Stimulated activated effector memory CD8-positive, alpha-beta T cell treated with anti-CD3 and anti-CD28 coated beads, Interleukin-12 subunit alpha, Interleukin-12 subunit beta, amount 100 ng/mL, for 72 hours (primary cell): ENCODE data around the gene CARS2.
A peak's percentile ranks its signal among the peaks of the same experiment; 100 is the strongest.
"Not testable (repeated sequence)": the region's sequence is repeated elsewhere in the genome, so short reads cannot be mapped to it uniquely, and the experiment has no call there.

ENCODE experiments used
- ATAC-seq: fragments of 150-1000 bp; cut with Tn5 transposase; 2 replicates; pipeline ENCODE4 v1.10.0; 2021
- DNase-seq, 2 donors: peaks; one replicate each; pipeline ENCODE4 v3.0.0; 2021 to 2022; ENCODE audit warnings: low spot score in 2 of 2
- H3K27ac Mint-ChIP-seq: one replicate; pipeline ENCODE4 v1.8.0; 2022; ENCODE audit warnings: mild to moderate bottlenecking, mixed read lengths
- H3K36me3 Mint-ChIP-seq: one replicate; pipeline ENCODE4 v1.8.0; 2022; ENCODE audit warnings: mild to moderate bottlenecking, mixed read lengths
- H3K4me1 Mint-ChIP-seq: one replicate; pipeline ENCODE4 v1.8.0; 2022; ENCODE audit warnings: mixed read lengths
- H3K4me3 Mint-ChIP-seq: one replicate; pipeline ENCODE4 v1.8.0; 2022; ENCODE audit warnings: mild to moderate bottlenecking, mixed read lengths
- H3K9me3 Mint-ChIP-seq: one replicate; pipeline ENCODE4 v1.8.0; 2022; ENCODE audit warnings: mixed read lengths

The CARS2 gene

DNA sequence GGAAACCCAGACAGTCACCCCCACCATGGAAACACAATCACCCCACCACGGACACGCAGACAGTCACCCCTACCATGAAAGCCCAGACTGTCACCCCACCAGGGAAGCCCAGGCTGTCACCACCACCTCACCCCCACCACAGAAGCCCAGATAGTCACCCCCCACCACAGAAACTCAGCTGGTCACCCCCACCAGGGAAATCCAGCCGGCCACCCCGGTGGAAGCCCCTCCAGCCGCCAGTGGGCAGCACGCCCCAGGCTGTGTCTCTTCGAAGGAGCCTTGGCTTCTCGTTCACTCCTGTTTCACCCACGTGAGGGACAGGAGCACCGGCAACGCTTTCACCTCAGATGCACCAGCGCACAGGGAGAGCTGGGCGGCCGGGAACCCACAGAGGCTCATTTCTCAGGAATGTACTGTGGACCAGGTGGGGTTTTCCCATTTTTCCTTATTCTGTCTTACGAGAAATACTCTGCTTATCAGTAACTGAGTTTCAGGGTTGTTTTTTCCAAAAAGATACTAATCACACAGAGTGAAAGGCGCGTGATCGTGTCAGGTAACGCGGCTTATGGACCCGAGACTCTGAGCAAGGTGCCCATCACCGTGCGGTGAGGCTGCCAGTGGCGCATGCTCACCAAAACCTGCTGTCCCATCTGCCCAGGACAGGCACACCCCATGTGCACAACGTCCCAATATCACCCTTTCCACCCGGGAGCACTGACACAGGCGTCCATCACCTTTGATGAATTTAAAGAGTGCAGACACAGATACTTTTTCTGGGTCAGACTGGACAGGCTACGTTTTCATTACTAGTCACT lies 28.0 kb downstream of the CARS2 start:
- Mint-ChIP-seq H3K36me3 (peaks cover 80% of the 10 kb centered on the region), H3K4me3 (no peak overlapping the region), H3K9me3 (no peaks in the 10 kb centered on the region), H3K27ac (peak overlapping the region; percentile 92), H3K4me1 (peaks cover 35% of the 10 kb centered on the region)
- ATAC-seq (peak; percentile 72), DNase-seq (peak in 1 of 2 donors; percentile 7)

DNA sequence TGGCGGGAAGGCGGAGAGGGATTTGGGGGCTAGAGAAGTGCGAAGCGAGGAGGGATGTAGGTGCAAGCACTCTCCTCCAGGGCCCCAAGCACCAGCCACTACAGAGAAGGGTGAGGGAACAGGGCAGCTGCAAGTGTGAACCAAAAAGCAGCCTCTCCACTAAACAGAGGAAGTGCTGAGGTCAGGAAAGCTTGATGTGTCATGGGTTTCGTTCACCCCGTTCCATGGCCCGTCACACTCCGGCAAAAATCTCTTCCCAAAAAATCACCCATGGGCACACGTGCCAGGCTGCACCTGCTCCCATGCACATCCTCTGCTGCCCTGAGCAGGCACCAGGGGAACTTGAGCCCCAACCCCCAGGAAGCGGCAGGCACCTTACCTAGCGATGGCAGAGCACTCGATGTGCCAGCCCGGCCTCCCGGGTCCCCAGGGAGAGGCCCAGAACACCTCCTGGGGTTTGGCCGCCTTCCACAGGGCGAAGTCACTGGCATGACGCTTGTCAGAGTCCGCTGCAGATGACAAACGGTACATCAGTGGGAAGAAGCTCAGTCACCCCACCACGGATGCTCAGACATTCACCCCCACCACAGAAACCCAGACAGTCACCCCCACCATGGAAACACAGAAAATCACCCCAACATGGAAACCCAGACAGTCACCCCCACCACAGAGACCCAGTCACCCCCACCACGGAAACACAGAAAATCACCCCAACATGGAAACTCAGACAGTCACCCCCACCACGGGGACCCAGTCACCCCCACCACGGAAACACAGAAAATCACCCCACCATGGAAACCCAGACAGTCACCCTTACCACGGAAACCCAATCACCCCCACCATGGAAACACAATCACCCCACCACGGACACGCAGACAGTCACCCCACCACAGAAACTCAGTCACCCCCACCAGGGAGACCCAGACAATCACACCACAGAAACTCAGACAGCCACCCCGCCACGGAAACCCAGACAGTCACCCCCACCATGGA lies 29.0 kb downstream of the CARS2 start:
- Mint-ChIP-seq H3K4me3 (peak overlapping the region; percentile 64), H3K36me3 (peaks cover 76% of the 10 kb centered on the region), H3K4me1 (peaks cover 42% of the 10 kb centered on the region), H3K9me3 (no peaks in the 10 kb centered on the region), H3K27ac (peak overlapping the region; percentile 92)
- ATAC-seq (peak; percentile 86), DNase-seq (peak in 1 of 2 donors; percentile 19)

DNA sequence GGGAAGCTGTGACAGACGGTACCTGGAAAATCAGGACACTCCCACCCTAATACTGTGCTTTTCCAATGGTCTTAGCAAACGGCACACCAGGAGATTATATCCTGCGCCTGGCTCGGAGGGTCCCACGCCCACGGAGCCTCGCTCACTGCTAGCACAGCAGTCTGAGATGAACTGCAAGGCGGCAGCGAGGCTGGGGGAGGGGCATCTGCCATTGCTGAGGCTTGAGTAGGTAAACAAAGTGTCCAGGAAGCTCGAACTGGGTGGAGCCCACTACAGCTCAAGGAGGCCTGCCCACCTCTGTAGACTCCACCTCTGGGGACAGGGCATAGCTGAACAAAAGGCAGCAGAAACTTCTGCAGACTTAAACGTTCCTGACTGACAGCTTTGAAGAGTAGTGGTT lies 36.1 kb downstream of the CARS2 start:
- not testable (repeated sequence) for DNase-seq, H3K4me3 Mint-ChIP-seq, ATAC-seq, H3K27ac Mint-ChIP-seq, H3K9me3 Mint-ChIP-seq
- Mint-ChIP-seq H3K36me3 (peaks cover 85% of the 10 kb centered on the region), H3K4me1 (peaks cover 19% of the 10 kb centered on the region)

DNA sequence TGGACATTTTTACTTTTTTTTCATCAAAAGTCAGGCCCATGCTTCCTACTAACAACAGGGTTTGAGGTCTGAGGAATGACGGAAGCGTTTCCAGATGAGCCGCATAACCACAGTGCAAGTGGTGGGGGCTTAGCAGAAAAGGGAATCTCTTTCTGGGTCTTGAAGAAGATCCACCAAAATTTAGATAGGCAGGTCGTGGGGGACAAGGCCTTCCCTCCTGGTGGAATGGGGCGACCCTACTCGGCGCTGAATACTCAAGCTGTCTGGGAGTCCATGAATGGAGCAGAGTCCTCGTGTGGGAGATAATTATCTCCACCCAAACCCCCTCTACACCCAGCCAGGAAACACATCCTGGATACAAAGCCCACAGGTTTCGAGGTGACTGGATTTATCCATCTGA lies 36.9 kb downstream of the CARS2 start:
- Mint-ChIP-seq H3K4me1 (peaks cover 19% of the 10 kb centered on the region), H3K9me3 (no peaks in the 10 kb centered on the region), H3K36me3 (peaks cover 82% of the 10 kb centered on the region), H3K4me3 (no peak overlapping the region), H3K27ac (no peak overlapping the region)
- ATAC-seq (no peak), DNase-seq (no peak)

DNA sequence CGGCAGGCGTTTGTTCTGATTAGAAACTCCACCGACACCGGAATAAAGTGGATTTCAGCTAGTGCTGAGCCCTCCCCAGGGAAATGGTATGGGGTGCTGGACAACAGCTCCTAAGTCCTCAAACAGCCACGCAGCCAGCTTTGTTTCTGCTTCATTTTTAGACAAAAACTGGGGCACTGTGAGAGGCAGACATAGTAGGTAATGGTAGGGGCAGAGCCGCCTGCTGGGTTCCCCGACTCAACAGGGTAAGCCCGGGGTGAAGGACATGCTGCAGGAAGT lies 39.7 kb downstream of the CARS2 start:
- DNase-seq, result no peak
- peaks cover 96% of the 10 kb centered on the region for H3K36me3 Mint-ChIP-seq

DNA sequence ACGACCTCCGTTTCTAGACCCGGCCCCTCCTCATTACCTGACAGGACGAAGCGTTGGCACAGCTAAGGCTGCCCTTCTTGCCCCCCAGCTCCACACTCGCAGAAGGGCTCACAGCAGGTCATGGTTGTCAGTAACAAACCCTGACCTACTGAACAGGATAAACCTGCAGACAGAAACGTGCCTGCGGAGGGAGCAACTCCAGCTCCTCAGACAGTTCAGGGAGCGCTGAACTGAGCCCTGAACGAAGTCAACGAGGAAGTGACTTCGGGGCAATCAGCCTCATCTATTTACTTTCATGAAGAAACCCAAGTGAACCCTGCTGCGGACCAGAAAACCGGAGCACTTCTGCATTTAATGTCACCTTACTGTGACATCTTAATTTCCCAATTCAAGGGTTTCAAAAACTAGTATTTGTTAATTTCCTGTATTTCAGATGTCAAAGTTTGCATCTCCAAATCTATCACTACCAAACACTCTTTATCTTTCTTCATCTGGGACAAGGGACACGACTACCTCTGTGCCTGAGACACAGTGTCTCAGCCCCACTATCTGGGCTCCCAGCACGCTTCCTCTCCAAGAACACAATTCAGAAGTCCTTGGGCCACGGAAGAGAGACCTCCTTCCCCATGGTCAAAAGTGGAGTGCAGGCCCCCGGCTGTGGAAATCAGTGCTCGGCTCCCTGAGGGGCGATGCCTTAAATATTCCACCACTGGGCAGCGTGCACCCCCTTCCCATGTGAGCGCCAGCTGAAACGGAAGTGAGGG lies 40.2 kb downstream of the CARS2 start:
- no peak overlapping the region for H3K27ac Mint-ChIP-seq
- H3K4me1 Mint-ChIP-seq, result peaks cover 7% of the 10 kb centered on the region
- DNase-seq (no peak), ATAC-seq (no peak)
- no peaks in the 10 kb centered on the region for H3K9me3 Mint-ChIP-seq
- no peak overlapping the region for H3K4me3 Mint-ChIP-seq
- H3K36me3 Mint-ChIP-seq, result peaks cover 95% of the 10 kb centered on the region

More for the DNA sequence above, 39.7 kb downstream of the CARS2 start:
- Mint-ChIP-seq H3K27ac (no peak overlapping the region), H3K4me1 (peaks cover 12% of the 10 kb centered on the region), H3K9me3 (no peaks in the 10 kb centered on the region), H3K4me3 (no peak overlapping the region)
- ATAC-seq, result no peak

DNA sequence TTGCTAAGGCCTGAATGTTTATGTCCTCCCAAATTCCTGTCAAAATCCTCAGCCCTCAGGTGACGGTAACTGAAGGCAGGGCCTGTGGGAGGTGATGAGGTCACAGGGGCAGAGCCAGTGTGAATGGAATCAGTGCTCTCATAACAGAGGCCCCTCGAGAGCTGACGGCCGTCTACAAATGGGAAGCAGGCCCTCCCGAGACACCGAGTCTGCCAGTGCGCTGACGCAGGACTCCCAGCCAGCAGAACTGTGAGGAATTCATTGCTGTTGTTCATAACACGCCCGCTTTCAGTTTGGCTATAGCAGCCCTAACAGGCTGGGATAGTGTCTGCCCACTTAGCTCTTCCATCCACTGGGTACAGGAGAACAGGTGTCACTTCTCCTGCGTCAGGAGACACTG lies 41.2 kb downstream of the CARS2 start:
- Mint-ChIP-seq H3K27ac (peak overlapping the region; percentile 20), H3K4me3 (no peak overlapping the region), H3K9me3 (no peaks in the 10 kb centered on the region), H3K4me1 (peaks cover 5% of the 10 kb centered on the region), H3K36me3 (peaks cover 94% of the 10 kb centered on the region)
- ATAC-seq (no peak), DNase-seq (no peak)

DNA sequence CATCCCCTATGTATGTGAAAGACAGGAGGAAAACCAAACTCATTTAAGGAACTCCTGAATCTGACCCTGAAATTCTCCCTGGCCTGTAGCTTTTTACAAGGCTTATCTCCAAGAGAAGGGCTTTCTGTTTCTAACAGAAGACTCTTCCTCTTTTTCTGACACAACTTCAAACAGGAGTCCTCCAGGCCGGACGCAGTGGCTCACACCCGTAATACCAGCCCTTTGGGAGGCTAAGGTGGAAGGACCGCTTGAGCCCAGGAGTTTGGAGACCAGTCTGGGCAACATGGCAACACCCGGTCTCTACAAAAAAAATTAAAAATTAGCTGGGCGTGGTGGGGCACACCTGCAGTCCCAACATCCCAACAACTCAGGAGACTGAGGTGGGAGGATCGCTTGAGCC lies 41.9 kb downstream of the CARS2 start:
- no peak overlapping the region for H3K27ac Mint-ChIP-seq
- no peaks in the 10 kb centered on the region for H3K9me3 Mint-ChIP-seq
- DNase-seq (no peak), ATAC-seq (no peak)
- peaks cover 10% of the 10 kb centered on the region for H3K4me1 Mint-ChIP-seq
- H3K4me3 Mint-ChIP-seq, result no peak overlapping the region
- peaks cover 88% of the 10 kb centered on the region for H3K36me3 Mint-ChIP-seq

DNA sequence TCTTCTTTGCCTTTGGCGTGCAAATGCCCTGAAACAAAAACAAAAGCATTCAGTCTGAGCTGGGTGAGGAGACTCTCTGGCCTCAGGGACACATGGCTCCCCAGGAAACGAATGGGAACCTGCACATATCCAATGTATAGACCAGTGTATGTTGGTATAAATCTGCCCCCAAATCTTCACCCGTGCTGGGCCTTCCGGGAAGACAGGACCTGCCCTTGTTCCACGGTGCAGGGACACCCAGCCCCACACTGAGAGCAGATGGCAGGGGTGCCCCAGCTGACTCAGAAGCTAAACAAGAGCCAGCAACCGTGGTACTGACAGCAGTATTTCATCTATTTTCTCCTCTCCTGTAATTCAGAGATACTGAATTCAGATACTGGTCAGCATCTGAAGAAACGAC lies 42.4 kb downstream of the CARS2 start:
- Mint-ChIP-seq H3K4me1 (peaks cover 16% of the 10 kb centered on the region), H3K27ac (peak overlapping the region; percentile 34), H3K36me3 (peaks cover 82% of the 10 kb centered on the region), H3K4me3 (no peak overlapping the region), H3K9me3 (no peaks in the 10 kb centered on the region)
- ATAC-seq, result no peak
- no peak for DNase-seq

DNA sequence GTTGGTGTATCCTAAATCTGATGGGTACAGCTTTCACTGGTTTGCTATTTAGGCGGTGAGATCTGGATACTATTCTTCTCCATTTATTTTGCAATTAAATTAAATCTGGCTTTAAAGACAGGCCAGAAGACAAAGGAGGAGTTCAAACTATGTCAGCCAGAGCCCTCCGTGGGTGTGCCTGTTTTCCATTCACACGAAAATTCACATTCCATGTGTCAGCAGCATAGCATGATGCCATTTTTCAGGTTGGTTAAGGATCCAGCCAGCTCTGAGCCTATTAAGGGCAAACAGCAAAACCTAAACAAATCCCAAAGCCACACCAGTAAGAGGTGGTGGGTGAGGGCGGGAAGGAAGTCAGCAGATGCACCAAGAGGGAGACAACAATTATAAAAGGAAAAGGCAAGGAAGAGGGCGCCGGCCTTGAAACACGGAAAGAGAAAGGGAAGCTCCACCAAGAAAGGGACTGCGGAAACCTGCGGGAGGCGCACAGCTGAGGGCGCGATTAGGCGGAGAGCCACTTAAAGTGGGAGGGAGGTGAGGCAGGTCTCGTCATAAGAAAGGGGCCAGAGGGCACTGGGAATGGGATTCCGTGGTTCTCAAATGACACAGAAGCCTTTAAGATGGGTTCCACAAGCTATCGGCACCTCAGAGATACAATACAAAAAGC lies 43.0 kb downstream of the CARS2 start:
- H3K4me1 Mint-ChIP-seq, result peaks cover 22% of the 10 kb centered on the region
- peak overlapping the region; percentile 34 for H3K27ac Mint-ChIP-seq
- no peak for DNase-seq
- H3K4me3 Mint-ChIP-seq, result no peak overlapping the region
- peaks cover 2% of the 10 kb centered on the region for H3K9me3 Mint-ChIP-seq
- ATAC-seq, result no peak
- peaks cover 78% of the 10 kb centered on the region for H3K36me3 Mint-ChIP-seq

DNA sequence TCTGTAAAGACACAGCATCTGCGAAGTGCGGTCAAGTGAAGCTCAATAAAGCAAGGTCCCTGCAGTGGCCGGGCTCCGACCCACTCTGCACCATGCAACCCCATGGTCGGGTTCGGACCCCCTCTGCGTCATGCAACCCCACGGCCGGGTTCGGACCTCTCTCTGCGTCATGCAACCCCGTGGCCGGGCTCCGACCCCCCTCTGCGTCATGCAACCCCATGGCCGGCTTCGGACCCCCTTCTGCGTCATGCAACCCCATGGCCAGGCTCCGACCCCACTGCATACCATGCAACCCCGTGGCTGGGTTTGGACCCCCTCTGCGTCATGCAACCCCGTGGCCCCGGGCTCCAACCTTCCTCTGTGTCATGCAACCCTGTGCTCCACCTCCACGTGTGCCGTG lies 43.8 kb downstream of the CARS2 start:
- Mint-ChIP-seq H3K4me3 (no peak overlapping the region), H3K27ac (peak overlapping the region; percentile 34), H3K36me3 (peaks cover 69% of the 10 kb centered on the region), H3K9me3 (peaks cover 3% of the 10 kb centered on the region), H3K4me1 (peaks cover 25% of the 10 kb centered on the region)
- DNase-seq (no peak), ATAC-seq (no peak)

DNA sequence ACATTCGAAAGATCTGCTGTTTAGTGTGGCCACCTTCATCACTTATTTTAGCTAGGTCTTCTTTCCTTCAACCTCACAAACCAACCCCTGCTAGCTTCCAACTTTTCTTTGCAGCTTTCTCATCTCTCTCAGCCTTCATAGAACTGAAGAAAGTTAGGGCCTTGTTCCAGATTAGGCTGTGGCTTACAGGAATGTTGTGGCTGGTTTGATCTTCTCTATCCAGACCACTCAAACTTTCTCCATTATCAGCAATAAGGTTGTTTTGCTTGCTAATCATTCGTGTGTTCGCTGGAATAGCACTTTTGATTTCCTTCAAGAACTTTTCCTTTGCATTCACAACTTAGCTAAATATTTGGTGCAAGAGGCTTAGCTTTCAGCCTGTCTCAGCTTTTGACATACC lies 44.7 kb downstream of the CARS2 start:
- H3K4me3 Mint-ChIP-seq, result no peak overlapping the region
- peaks cover 27% of the 10 kb centered on the region for H3K4me1 Mint-ChIP-seq
- DNase-seq (no peak), ATAC-seq (no peak)
- H3K36me3 Mint-ChIP-seq, result peaks cover 61% of the 10 kb centered on the region
- H3K27ac Mint-ChIP-seq, result no peak overlapping the region
- peaks cover 3% of the 10 kb centered on the region for H3K9me3 Mint-ChIP-seq

DNA sequence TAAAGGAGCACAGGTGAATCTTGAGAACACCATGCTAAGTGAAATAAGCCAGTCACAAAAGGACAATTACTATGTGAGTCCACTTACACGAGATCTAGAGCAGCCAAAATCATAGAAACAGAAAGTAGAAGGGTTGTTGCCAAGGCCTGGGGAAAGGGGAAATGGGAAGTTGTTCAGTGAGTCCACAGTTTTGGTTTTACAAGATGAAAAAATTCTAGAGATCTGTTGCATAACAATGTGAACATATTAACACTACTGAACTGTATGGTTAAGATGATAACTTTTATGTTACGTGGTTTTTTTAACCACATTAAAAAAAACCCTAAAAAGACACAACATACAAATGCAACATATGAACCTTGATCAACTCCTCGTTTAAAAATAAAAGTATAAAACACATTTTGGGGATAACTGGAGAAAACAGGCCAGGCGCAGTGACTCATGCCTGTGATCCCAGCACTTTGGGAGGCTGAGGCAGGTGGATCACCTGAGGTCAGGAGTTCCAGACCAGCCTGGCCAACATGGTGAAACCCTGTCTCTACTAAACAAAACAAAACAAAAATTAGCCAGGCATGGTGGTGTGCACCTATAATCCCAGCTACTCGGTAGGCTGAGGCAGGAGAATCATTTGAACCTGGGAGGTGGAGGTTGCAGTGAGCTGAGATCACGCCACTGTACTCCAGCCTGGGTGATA lies 47.6 kb downstream of the CARS2 start:
- peak overlapping the region; percentile 5 for H3K27ac Mint-ChIP-seq
- peaks cover 32% of the 10 kb centered on the region for H3K4me1 Mint-ChIP-seq
- H3K36me3 Mint-ChIP-seq, result peaks cover 53% of the 10 kb centered on the region

DNA sequence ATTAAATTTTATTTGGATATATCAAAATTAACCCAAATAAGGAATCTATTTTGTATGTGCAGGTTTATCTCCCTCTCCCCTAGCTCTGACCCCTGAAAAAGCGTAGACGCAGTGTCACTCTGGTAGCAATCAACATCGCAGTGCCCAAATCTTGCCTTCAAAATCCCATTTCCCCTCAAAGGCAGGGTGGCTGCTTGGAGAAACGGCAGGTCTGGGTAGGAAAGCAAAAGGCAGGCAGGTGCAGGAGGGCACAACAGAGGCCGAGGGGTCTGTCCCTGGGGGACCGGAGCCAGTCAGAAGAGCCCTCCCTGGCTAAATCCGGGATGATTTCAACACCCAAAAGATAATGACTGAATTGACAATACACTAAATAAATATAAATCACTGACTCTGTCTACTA lies 48.7 kb downstream of the CARS2 start:
- Mint-ChIP-seq H3K4me3 (no peak overlapping the region), H3K4me1 (peaks cover 28% of the 10 kb centered on the region), H3K27ac (no peak overlapping the region)

More for the DNA sequence above, 47.6 kb downstream of the CARS2 start:
- H3K4me3 Mint-ChIP-seq, DNase-seq, H3K9me3 Mint-ChIP-seq: not testable (repeated sequence)
- peak; percentile 50 for ATAC-seq

More for the DNA sequence above, 48.7 kb downstream of the CARS2 start:
- DNase-seq (no peak), ATAC-seq (no peak)
- peaks cover 3% of the 10 kb centered on the region for H3K9me3 Mint-ChIP-seq
- peaks cover 41% of the 10 kb centered on the region for H3K36me3 Mint-ChIP-seq
